ENCODE data around the gene RHCE. TPM values are rescaled to one million over a fixed set of nuclear protein-coding genes. Genes with fewer than 3 reads are reported as not detected.
"Not testable (repeated sequence)": the region's sequence is repeated elsewhere in the genome, so short reads cannot be mapped to it uniquely, and the experiment has no call there.

The RHCE gene
- total RNA-seq, 1 donor, result under 0.01 TPM

DNA sequence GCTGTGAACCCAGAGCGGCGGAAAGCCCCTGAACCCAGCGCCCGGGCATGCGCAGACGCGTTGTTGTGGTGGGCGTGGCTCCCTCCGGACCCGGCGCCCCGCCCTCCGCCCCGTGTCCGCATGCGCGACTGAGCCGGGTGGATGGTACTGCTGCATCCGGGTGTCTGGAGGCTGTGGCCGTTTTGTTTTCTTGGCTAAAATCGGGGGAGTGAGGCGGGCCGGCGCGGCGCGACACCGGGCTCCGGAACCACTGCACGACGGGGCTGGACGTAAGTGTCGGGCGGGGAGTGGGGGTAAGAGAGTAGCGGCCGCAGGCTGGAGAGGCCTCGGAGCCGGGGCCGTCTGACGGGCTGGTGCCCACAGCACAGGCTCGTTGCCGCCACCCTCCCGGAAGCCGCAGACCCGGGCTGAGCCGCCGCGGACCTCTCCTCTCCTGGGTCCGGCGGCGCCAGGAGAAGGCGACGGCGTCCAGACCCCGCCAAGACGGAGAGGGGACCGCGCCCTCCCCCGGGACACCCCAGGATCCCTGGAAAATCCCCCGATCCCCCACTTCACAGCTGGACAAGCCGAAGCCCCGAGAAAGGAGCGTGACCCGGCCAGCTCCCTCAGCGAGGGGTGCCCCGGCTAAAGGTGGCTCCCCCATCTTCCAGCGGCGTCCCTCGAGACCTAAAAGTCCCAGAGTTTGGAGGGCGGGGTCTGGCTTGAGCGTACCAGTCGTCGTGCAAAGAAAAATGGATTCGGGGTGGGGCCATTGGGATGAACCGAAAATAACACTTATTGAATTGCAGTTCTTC is 82.2 kb downstream of the RHCE start, which contains the start of gene TMEM50A:
Gene TMEM50A (plus strand): TSS at position 147 of the 794 bp plus-strand sequence. CDS start 2,153 bp downstream, outside the sequence.
- H3K4me3 ChIP-seq (ENCODE audit: low read depth, low read length), result peak within 1 kb of the TSS; percentile 77
- peak; percentile 86 for DNase-seq (ENCODE audit: low read depth)
- TF ChIP-seq, protein P1, sequence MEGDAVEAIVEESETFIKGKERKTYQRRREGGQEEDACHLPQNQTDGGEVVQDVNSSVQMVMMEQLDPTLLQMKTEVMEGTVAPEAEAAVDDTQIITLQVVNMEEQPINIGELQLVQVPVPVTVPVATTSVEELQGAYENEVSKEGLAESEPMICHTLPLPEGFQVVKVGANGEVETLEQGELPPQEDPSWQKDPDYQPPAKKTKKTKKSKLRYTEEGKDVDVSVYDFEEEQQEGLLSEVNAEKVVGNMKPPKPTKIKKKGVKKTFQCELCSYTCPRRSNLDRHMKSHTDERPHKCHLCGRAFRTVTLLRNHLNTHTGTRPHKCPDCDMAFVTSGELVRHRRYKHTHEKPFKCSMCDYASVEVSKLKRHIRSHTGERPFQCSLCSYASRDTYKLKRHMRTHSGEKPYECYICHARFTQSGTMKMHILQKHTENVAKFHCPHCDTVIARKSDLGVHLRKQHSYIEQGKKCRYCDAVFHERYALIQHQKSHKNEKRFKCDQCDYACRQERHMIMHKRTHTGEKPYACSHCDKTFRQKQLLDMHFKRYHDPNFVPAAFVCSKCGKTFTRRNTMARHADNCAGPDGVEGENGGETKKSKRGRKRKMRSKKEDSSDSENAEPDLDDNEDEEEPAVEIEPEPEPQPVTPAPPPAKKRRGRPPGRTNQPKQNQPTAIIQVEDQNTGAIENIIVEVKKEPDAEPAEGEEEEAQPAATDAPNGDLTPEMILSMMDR (IDR thresholded peaks at IDR 0.05; ENCODE audit: insufficient read depth, low read depth, low read length), result no peak

DNA sequence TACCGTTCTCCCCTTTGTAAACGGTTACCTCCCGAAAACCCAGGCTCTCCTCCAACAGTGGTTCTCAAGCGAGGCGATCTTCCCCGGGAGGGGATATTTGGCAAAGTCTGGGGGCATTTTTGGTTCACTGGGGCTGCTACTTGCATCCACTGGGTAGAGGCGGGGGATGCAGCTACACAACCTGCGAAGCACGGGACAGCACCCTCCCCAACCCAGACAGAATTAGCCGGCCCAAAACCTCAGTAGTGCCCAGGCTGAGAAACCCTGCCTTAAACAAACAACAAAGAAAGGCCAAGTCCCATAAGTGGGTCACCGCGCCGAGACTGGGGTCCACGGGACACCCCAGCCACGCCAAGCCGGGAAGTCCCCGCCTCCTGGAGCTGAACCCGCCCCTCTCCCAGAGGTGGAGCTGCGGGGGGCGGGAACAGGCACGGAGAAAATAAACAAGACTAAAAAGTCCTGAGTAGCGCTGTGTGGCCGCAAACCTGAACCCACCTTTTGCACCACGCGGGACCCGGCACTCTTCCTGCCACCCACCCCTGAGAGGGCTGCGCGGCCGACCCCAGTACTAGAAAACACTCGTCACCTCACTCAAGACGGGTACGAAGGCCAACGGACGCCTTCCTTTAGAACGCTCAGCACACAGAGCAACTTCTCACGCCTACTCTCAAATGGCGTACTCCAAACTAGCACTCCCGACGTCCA is 83.0 kb downstream of the RHCE start:
- DNase-seq (ENCODE audit: low read depth), result not testable (repeated sequence)
- peak overlapping the region; percentile 77 for H3K4me3 ChIP-seq (ENCODE audit: low read depth, low read length)

DNA sequence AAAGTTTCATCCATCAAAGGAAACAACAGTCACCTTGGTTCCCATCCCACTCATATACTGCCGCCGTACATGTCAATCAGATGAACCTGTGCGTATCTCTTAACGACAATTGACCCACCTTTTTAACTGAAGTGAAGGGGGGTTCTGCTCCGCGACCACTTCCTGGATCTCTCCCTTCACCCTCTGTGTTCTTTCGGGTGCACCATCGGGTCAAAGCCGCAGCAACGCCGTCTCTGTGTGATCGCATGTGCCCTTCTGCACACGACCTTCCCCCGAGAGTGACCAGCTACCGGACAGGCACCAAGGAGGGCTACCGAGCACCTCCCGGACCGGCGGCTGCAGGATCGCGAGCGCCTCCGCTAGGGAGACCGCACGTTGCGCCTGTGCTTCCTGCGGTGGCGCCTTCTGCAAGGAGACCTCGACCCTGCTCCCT is 83.7 kb downstream of the RHCE start:
- DNase-seq (ENCODE audit: low read depth), result not testable (repeated sequence)
- H3K4me3 ChIP-seq (ENCODE audit: low read depth, low read length), result peak overlapping the region; percentile 76

DNA sequence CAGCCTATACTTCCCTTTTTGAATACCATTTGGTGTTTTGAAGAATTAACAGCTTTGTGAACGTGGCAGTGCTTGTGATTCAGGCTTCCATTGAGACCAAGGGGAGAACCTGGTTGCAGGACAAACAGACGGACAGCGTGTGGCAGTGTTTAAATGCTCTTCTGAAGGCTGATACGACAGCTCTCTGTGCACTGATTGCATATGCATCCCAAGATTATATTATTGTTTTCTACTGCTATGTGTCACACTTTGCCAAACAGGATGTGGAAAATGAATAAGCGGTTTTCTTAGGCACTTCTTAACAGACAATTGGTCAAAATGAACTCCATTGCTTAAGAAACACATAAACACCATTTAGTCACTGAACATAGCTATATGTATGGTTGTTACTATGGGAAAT is 90.7 kb downstream of the RHCE start:
- not testable (repeated sequence) for H3K4me3 ChIP-seq (ENCODE audit: low read depth, low read length)
- DNase-seq (ENCODE audit: low read depth), result peak; percentile 70

DNA sequence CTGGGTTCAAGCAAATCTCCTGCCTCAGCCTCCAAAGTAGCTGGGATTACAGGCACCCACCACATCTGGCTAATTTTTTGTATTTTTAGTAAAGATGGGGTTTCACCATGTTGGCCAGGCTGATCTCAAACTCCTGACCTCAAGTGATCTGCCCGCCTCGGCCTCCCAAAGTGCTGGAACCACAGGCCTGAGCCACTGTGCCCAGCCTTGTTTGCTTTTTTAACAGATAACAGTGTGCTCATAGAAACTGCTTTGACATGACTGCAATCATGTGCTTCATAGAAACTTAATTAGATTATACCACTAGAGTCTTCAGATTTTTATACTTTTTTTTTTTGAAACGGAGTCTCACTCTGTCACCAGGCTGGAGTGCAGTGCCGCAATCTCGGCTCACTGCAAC is 91.3 kb downstream of the RHCE start:
- DNase-seq (ENCODE audit: low read depth); H3K4me3 ChIP-seq (ENCODE audit: low read depth, low read length): not testable (repeated sequence)

DNA sequence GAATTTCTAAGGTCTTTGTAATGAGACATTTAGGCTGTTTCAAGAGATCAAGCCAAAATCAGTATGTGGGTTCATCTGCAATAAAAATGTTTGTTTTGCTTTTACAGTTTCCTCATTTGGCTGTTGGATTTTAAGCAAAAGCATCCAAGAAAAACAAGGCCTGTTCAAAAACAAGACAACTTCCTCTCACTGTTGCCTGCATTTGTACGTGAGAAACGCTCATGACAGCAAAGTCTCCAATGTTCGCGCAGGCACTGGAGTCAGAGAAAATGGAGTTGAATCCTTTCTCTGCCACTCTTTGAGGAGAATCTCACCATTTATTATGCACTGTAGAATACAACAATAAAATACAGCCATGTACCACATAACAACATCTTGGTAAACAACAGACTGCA is 91.8 kb downstream of the RHCE start:
- not testable (repeated sequence) for DNase-seq (ENCODE audit: low read depth); H3K4me3 ChIP-seq (ENCODE audit: low read depth, low read length)

DNA sequence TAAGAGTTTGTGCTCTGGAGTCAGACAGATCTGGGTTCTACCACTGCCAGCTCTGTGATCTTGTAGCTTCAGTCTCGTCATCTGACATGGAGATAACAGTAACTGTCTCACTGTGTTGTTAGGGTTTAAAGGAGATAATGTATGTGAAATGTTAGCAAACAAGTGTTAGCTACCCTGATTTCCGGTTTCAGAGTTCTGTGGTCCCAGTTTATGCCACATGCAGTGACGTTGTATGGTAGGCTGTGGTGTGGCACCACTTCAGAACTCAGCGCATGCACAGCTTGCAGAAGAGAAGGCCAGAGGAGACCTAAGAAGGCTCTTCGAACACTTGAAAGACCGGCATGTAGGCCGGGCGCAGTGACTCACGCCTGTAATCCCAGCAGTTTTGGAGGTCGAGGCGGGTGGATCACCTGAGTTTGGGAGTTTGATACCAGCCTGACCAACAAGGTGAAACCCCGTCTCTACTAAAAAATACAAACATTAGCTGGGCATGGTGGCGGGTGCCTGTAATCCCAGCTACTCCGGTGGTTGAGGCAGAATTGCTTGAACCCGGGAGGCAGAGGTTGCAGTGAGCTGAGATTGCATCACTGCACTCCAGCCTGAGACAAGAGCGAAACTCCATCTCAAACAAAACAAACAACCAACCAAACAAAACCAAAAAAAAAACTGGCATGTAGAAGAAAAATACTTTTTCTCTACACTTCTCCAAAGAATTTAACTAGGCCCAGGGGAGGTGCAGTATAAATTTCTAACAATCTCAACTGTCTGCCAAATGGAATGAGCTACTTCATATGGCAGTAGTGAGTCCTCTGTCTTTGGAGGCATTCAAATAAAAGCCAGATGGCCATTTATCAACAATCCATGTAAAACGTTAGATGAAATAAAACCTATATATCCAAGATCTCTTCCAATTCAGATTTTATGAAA is 92.5 kb downstream of the RHCE start:
- DNase-seq (ENCODE audit: low read depth); H3K4me3 ChIP-seq (ENCODE audit: low read depth, low read length): not testable (repeated sequence)

DNA sequence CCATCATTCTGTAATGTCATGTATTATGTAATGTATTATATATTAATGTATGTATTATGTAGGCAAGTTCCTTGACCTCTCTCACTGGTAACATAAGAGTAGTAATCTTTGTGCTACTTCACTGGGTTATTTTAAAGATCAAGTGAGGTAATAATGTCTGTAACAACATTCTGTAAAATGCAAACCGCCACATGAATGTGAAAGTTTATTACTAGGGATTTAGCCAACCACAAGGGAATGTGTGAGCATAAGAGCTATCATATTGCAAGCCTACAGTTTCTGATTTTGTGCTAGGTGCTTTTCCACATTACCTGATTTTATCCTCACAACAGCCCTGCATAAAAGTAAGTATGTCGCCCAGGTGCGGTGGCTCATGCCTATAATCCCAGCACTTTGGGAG is 96.2 kb downstream of the RHCE start:
- DNase-seq (ENCODE audit: low read depth); H3K4me3 ChIP-seq (ENCODE audit: low read depth, low read length): not testable (repeated sequence)

DNA sequence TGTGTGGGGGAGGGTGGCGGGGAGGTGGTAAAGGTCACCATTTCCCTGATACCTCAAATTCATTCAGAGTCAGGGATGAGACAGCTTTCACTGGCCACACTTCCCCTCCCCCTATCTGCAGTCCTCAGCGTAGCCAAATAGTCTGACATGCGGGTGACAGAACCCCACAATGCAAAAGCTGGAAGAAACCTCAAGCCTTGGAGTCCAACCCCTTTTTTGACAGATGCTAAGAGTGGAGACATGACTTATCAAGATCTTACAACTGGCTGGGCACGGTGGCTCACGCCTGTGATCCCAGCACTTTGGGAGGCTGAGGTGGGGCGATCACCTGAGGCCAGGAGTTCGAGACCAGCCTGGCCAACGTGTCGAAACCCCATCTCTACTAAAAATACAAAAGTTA is 98.5 kb downstream of the RHCE start:
- not testable (repeated sequence) for H3K4me3 ChIP-seq (ENCODE audit: low read depth, low read length); DNase-seq (ENCODE audit: low read depth)

DNA sequence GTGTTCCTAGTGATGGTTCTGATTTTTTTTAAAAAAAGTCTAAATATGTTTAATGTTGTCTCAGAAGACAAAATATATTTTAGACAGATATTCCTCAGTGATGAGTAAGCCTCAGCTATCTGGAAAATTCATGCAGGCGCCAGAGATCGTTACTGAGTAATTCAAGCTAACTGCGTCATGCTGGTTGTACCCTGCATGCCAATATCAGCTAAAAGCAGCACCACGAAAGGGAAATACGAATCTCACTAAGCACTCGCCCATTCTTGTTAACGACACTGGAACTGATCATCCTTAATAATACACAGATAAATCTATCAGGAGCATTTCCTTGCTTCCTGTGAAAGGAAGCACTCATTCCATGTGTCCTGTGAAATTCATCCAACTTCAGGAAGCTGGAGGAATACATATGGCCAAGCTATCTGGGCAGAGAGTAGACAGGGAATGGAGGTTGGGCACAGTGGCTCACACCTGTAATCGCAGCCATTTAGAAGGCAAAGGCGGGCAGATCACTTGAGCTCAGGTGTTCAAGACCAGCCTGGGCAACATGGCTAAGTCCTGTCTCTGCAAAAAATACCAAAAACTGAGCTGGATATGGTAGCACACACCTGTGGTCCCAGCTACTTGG is 100.2 kb downstream of the RHCE start:
- DNase-seq (ENCODE audit: low read depth), result peak; percentile 87
- not testable (repeated sequence) for H3K4me3 ChIP-seq (ENCODE audit: low read depth, low read length)

DNA sequence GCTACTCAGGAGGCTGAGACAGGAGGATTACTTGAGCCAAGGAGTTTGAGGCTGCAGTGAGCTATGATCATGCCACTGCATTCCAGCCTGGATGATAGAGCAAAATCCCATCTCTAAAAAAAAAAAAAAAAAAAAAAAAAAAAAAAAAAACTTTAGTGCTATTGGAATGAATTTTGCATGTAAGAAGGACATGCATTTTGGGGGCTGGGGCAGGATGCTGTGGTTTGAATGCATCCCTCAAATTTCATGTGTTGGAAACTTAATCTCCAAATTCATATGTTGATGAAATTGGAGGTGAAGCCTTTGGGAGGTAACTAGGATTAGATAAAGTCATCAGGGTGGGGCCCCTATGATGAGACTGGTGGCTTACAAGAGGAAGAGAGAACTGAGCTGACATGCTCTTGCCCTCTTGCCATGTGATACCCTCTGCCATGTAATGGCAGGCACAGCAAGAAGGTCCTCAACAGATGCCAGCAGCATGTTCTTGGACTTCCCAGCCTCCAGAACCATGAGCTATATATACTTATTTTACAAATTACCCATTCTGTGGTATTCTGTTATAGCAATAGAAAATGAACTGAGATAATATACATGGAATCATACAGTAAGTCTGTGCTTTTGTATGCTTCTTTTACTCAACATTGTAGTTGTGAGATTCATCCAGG is 107.7 kb downstream of the RHCE start:
- not testable (repeated sequence) for H3K4me3 ChIP-seq (ENCODE audit: low read depth, low read length); DNase-seq (ENCODE audit: low read depth)

Other genes starting within 250 kb of the RHCE start
- gene SYF2, start 188.3 kb downstream of the RHCE start, total RNA-seq, result 19.3 and 28.9 TPM in 2 replicates
- 95.7 and 160 TPM in 2 replicates for gene RSRP1, start 173.4 kb downstream of the RHCE start, total RNA-seq
- gene RHD, start 148.3 kb downstream of the RHCE start, total RNA-seq, result not detected in 2 replicates
- 109 and 142 TPM in 2 replicates for gene TMEM50A, start 82.5 kb downstream of the RHCE start, total RNA-seq
- gene MACO1, start 10.1 kb upstream of the RHCE start, total RNA-seq, result 19.0 and 19.9 TPM in 2 replicates
- 18.4 and 24.6 TPM in 2 replicates for gene LDLRAP1, start 122.8 kb upstream of the RHCE start, total RNA-seq
- gene MAN1C1, start 196.0 kb upstream of the RHCE start, total RNA-seq, result 3.9 and 5.2 TPM in 2 replicates